GM21825 (cell line): ENCODE data around the gene LRMDA.

Experiments used
- ATAC-seq: cut with Tn5 transposase; IDR thresholded peaks from one replicate; pipeline ENCODE4 v1.9.1; 2021; ENCODE audit warnings: mild to moderate bottlenecking, moderate library complexity; ENCODE audit not compliant: unreplicated experiment

LRMDA gene

GRCh38 chr10:76168437-76168836 lies 737.0 kb downstream of the LRMDA start:
- ATAC-seq = no peak

DNA sequence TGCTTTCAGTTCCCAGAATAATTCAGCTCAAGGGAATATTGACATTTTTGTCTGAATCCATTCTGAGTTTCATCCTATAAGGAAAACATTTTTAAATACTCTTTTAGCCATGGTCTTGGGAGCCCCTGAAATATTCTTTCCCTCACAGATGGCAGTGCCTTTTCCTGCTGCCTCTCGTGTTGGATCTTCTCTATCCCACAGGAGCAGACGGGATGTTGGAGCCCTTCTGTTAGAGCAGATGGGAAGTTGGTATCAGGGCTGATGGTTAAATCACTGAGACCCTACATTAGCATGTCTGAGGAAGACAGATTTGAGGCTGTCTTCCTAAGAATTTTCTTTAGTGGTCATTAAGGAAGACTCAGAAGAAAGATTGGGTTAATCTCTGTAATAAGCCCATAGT lies 737.8 kb downstream of the LRMDA start:
- ATAC-seq = no peak

DNA sequence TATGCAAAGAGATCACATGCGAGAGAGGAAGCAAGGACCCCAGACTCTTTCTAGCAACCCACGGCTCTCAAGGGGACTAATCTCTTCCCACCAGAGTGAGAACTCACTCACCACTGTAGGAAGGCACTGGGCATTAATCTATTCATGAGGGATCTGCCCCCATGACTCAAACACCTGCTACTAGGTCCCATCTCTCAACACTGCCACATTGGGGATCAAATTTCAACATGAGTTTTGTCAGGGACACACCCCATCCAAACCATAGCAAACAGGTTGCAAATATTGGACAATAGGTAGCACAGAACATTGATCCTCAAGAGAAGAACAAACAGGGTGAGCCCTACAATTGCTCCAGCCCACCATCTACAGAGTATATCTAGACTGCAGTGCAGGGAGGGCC lies 740.6 kb downstream of the LRMDA start:
- no peak for ATAC-seq

DNA sequence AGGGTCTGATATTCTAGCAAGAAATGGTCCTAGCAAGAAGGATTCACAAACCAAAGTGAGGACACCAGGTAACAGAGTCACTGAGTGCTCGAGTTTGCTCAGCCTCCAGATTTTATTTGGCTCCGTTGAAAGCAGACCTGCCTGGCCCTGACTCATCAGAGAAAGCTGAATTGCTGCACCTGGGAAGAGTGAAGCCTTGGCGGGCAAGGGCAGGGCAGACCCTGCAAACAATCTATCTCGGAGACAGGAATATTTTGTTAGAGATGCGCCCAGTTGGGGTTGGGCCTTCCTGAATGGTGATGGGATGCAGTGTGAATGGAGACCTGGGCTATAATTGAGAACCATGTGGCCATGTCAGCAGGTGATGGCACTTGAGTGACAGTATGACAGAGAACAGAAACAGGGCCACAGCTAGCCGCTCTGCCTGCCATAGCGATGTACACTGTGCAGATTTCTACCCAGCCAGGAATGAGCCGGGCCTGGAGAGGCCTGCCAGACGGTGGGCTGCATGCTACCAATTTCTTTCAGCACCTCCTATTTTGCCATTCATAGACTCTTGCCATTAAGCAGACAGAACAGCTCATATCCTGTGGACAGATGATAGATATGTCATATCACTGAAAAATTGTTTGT lies 744.2 kb downstream of the LRMDA start:
- ATAC-seq = no peak

- ATAC-seq = no peak
These were observed 744.7 kb downstream of the LRMDA start for GRCh38 chr10:76176166-76176550.

DNA sequence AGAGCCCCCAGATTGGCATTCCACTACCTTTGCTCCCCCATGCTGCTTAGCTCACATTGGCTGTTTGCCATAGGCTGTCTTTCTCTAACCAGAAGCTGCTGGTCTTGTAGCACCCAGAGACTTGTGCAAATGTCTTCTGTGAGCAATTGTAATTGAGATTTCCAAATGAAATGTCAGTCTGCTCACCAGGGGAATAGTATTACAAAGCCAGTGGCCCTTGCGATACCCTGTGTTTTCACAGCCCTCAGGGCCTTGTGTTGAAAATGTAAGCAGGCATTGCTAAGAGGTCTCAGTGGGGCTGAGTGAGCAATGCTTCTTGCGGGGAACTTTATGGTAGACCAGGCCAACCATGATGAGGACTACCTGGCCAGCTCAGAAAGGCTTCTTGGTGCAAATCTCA lies 746.5 kb downstream of the LRMDA start:
- ATAC-seq = no peak

GRCh38 chr10:76178532-76179292 lies 747.3 kb downstream of the LRMDA start:
- no peak for ATAC-seq

DNA sequence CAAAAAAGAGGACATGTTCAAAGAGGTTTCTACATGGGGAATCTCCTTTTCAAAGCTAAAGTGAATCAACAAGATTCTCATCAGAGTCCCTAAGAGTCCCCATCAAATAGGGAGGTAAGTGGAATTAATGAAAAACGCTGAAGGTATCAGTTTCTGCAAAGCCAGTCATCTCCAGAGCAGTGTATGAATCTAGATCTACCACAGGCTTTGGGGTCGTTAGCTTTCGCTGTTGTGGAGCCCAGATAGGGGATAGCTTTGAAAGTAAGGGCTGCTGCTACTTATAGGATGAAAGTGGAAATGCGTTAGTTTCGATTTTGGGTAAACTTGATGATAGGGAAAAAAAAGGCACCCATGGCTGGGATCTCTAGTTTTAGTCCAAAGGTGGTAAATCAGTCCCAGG lies 748.4 kb downstream of the LRMDA start:
- ATAC-seq = no peak

DNA sequence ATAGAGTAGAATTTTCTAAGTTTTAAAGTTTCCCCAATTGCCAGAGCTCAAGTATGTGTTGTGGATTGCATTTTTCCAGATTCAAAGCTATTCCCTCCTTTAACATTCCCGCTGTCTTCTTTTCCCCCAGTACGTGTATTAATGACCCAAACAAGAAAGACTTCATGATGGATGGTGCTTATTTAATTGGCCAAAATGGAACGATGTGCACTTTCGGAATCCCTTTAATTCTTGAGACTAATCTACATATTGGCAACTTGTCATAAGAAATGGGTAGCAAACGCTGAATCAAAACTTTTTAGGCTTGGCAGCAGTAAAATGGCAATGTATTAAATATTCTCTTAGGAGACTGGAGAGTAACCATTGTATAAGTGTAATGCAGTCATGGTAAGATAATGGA lies 753.2 kb downstream of the LRMDA start:
- ATAC-seq = no peak

DNA sequence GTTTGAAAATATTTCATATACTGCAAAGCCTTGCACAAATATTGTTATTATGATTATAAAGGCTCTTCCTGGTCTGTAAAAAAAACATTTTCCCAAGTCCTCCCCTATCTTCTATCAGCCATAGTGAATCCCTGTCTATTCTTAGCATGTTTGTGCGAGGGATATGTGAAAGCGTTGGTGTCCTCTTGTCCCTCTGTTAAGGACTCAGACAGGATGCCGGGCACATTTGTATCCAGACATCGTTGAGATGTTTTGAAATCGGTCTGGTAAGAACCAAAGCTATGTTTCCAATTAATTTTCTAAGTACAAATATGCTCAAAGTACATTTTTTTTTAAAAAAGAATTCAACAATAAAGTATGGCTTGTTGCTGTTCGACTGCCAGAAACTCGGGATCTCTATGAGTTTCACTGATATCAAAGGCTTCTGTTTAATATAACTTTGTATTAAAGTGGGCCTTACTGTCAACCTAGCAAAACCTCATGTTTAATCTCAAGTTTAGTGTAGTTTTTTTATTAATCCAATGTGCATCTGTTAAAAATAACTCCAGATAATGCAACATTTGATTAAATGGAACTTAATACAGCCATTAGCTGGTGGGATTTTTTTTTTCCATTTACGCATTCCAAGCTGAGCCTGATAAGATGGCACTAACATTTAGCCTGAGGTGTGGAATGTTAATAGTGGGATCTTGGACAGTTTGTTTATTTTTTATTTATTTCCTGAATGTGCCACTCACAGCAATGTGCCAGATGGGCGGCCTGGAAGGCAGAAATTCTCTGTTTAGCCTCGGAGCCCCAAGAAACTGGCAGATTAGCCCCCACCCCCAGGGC lies 754.3 kb downstream of the LRMDA start:
- ATAC-seq = no peak

DNA sequence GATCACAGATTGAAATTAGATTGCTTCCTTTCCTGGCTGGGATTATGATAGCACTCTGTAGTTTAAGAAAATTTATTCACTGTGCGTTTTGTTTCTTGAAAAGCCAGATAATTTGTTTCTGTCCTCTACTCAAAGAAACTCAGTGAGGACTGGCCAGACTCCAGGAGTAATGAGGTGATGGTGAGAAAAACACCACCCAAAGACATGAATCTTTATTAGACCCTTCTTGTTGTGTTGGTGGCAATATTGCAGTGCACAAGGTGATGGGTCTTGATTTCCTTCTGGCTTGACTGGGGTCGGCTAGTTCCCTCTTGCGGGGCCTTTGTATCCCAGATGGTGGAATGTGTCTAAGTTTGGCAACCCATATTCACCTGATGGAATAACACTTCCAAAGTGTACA lies 756.8 kb downstream of the LRMDA start:
- no peak for ATAC-seq

DNA sequence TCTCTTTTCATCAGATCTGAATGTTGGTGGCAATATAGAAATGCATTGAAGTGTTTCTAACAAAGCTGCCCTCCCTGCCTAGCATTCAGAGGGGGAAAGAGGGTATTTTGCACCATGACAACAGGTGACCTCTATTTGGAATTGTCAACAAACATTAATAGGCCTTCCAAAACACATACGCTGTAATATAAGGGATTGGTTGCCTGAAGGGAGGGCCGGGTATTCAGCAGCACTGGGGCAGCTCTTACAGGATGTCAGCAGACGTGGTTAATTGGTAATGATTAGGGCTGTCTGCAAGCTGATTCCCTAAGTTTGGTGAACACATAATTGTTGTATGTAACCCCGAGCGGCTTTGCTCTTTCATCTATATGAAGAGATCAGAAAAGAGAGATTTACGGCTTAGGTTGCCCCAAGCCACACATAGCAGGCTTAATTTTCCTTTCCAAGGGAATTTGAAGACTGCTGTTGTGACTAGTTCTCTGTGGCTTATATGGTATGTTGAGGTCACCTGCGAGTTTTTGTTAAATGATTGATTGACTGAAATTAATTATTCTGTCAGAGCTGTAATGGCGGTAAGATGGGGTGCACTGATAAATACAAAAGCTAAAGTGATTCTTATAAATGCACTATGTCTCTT lies 759.3 kb downstream of the LRMDA start:
- no peak for ATAC-seq

GRCh38 chr10:76191336-76191735 lies 759.9 kb downstream of the LRMDA start:
- no peak for ATAC-seq

- ATAC-seq = no peak
These were observed 760.7 kb downstream of the LRMDA start for GRCh38 chr10:76192151-76192550.

DNA sequence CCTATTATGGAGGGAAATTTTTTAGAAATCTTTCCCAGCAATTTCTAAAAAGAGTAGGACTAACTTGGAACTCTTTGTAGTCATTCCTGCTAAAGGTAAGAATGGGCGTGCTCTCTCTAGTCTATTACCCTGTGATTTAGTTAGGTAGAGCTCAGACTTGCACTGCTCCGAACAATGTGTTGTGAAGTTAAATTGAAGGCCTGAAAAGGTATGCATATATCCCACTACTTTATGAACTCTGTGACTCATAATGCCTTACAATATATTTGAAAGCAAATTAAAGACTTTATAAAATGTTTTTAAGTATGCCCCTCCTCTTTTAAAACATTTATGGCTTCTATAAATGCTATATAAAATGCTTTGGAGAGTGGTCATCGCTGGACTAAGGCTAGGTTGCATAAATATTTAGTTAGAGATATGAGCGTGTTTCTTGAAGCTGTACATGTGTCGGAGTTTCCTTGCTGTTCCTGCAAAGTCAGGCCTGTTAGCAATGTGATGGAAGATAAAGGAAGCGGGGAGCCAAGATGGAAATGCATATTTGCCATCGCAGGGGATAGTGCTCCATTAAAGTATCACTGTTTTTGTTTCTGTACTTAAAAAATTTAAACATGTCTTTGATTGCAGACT lies 761.4 kb downstream of the LRMDA start:
- no peak for ATAC-seq

DNA sequence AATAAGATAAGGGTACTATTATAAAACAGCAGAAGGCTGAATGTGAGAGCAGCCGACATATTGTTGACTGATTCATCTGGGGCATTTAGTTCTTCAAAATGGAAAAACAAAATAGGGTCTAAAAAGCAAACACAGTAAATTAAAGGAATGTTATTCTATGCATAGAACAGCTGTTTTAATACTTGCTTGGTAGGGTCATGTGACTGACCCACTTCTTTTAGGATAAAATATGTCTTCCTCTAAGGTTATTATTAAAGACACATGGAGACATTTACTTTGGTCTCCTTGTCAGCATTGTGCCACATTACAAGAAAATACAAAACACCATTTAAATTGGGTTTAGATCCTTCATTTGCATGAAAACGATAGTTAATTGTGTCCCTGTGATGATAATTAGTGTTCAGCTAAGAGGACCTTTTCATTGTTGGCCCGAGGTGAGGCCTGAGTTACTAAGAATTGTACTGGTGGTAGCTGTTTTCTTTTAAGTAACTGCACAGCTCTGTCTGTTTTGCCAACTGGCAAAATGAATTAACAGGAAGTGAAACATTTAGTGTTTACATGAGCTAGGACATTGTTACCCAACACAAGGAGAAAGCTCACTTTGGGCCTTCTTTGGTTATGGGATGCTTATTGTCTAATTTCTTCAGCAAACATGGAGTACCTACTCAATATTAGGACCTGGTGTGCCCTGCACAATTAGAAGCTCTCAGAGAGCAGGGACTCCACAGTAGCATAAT lies 764.4 kb downstream of the LRMDA start:
- no peak for ATAC-seq

DNA sequence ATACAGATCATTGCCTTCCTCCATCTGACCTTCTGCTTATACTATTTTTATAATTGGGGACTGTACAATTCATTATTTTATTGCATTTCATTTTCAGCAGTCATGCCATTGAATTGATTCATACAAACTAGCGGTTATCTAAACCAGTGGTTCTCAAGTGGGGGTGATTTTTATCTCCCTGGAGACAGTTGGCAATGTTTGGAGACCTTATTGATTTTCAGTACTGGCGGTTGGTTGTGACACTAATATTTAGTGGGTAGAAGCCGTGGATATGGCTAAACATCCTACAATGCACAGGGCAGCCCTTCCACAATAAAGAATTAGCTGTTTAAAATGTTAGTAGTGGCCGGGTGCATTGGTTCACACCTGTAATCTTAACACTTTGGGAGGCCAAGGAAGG lies 765.9 kb downstream of the LRMDA start:
- no peak for ATAC-seq

GRCh38 chr10:76198287-76199035 lies 767.0 kb downstream of the LRMDA start:
- ATAC-seq = no peak

- no peak for ATAC-seq
These were observed 770.5 kb downstream of the LRMDA start for GRCh38 chr10:76201962-76202361.

DNA sequence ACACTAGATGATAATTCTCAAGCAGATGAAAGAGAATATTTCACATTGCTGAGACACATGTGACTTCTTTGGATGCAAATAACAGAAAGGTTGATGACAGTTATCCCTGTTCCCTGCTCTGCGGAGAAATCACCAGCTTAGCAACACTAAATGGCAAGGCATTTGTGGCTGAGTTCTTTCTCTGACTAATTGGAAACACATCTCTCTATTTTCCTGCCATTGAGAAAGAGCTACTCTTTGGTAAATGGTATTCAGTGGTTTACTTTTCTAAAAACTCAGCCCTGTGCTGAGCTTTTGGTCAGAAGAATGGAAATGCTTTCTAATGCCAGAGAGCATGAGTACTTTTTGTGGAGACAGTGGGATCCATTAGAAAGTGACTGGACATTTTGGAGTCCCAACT lies 771.4 kb downstream of the LRMDA start:
- no peak for ATAC-seq
